Measurements from ENCODE around the gene PDIA5. TPM values are rescaled to one million over a fixed set of nuclear protein-coding genes. Genes with fewer than 3 reads are reported as not detected.
"Not testable (repeated sequence)": the region's sequence is repeated elsewhere in the genome, so short reads cannot be mapped to it uniquely, and the experiment has no call there.

Gene PDIA5
- total RNA-seq, 1 experiment from 2014 or later = 18.5 TPM

DNA sequence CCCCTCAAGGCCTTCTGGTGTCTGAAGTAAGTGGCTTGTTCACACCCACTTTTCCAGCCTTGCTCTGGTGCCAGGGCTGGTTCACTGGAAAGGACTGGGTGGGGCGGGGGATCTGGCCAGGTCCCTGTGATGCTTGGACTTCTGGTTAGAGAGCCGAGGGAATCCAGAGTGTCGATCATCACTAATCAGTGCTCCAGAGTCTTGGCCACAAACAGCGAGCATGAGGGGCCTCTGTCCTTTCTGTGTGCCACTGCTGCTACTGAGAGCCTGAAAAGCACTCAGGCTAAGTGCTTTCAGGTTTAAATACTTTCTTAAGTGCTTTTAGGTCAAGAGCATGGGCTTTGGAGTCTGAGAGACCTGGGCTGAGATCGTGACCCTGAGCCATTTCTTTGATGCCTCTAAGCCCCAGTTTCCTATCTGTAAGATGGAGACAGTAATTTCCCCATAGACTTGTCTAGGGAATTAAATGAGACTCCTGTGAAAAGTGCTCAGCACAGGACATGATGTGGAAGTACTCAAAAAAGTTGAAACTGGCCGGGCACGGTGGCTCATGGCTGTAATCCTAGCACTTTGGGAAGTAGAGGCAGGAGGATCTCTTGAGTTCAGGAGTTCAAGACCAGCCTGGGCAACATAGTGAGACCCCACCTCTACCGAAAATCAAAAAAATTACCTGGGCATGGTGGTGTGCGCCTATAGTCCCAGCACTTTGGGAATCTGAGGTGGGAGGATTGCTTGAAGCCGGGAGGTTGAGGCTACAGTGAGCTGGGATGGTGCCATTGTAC, 81.1 kb downstream of the PDIA5 start:
- DNase-seq (ENCODE audit: low spot score) = no peak

- no peak for DNase-seq (ENCODE audit: low spot score)
These were observed 81.9 kb downstream of the PDIA5 start for GRCh38 chr3:123148772-123149171.

- DNase-seq (ENCODE audit: low spot score) = no peak
These were observed 82.7 kb downstream of the PDIA5 start for GRCh38 chr3:123149525-123149924.

DNA sequence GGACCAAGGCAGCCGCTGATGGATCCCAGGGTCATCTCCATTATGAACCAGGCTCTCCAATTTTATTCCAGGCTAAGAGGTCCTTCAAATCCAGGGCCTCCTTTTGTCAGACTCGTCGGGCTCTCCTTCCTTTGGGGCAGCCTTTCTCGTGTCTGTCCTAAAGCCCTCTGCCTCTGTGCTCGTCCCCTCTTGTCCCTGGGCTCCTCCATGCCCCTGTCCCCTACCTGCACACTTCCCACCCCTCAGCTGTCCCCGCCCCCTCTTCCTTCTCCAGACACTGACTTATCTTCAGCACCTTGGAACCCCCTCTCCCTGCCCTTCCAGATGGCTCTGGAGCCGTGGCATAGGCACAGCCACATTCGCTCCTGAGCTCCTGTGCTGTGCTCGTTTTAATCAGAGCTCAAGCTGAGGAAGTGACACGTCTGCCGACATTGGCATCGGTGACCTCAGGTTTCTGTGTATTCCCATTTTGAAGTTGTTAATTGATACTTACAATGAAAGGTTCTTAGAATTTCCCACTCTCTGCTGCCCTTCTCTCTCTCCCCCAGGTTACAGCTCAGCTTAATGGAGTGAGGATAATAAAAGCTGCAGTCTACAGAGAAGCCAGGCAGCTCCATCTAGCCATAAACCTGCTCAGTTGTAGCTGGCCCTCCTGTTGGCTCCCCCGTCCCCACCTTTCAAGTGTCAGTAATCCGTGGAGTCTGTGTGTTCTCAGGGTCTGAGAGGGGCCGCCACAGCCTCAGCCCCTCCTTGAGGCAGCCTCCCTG, 83.8 kb downstream of the PDIA5 start:
- no peak for DNase-seq (ENCODE audit: low spot score)

DNA sequence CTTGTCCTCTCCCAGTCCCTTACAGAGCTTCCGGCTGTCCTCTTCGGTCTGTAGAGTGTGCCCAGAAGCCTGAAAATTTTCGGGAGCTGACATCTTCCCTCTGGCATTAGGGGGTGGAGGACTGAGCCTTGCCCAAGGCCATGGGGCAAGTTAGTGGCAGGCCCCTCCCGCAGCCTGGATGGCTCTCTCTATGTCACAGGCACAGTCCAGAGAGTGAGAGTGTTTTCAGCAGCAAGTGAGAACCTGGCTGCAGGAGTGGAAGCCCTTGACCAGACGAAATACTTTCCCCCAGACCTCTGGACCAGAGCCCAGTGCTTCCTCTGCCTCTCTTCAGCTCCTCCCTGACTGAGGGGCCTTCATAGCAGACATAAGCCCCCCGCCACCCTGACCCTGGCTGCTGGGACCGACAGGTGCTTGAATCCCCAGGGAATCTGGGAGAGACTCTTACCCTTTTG, 84.5 kb downstream of the PDIA5 start:
- DNase-seq (ENCODE audit: low spot score) = no peak

DNA sequence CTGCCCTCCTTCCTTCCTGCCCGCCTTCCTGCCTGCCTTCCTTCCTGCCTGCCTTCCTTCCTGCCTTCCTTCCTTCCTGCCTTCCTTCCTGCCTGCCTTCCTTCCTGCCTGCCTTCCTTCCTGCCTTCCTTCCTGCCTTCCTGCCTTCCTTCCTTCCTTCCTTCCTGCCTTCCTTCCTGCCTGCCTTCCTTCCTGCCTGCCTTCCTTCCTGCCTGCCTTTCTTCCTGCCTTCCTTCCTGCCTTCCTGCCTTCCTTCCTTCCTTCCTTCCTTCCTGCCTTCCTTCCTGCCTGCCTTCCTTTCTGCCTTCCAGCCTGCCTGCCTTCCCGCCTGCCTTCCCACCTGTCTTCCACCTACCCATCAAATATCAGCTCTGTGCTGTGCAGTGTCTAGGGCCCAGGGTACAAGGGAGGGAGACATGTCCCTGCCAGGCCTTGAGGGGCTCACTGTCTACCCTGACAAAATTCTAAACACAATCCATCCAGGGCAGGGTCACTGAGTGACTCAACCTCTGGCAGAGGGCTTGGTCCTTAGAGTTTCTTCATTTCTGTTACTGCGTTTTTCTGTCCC, 85.1 kb downstream of the PDIA5 start:
- not testable (repeated sequence) for DNase-seq (ENCODE audit: low spot score)

GRCh38 chr3:123152687-123153086, 85.9 kb downstream of the PDIA5 start:
- DNase-seq (ENCODE audit: low spot score) = no peak

DNA sequence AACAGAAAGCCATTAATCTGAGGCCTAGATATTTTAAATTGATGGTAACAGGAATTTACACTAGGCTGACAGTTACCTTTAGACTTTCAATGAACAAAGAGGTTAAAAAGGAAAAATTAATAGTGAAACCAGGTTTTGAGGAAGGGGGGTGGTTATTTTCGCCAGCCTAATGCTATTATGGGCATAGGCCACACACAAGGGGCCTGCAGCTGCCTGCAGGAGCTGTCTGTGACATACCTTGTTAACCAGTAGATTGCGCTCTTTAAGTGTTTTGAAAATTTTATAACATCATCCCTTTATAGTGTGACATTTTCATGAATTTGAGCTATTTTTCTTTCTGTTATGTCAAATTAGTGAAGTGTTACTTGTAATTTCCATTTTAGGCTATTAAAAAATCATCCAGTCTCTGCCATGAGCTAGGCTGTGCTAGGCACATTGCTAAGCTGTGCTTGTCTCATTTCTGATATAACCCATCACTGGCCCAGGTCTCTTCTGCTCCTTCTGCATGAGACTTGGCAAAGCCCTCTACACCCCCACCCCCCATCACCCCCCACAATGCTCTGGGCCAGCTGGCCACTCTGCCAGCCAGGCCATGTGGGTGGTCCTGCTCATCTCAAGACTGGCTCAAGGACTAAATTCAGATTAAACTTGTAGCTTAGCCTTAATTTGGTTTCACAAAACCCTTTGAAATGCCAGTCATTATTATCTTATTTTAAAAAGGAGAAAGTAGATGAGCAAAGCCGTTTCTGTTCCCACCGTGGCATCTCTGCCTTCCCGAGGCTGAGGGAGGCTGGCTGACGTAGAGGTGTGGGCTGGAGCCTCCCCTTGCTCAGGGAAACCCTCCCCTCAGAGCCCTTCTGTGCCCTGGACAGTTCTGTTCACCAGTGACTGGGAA, 86.5 kb downstream of the PDIA5 start:
- DNase-seq (ENCODE audit: low spot score) = no peak

- DNase-seq (ENCODE audit: low spot score) = no peak
These were observed 87.5 kb downstream of the PDIA5 start for GRCh38 chr3:123154020-123154985.

- DNase-seq (ENCODE audit: low spot score) = no peak
These were observed 88.7 kb downstream of the PDIA5 start for GRCh38 chr3:123155471-123156011.

- no peak for DNase-seq (ENCODE audit: low spot score)
These were observed 89.6 kb downstream of the PDIA5 start for GRCh38 chr3:123156276-123156995.

DNA sequence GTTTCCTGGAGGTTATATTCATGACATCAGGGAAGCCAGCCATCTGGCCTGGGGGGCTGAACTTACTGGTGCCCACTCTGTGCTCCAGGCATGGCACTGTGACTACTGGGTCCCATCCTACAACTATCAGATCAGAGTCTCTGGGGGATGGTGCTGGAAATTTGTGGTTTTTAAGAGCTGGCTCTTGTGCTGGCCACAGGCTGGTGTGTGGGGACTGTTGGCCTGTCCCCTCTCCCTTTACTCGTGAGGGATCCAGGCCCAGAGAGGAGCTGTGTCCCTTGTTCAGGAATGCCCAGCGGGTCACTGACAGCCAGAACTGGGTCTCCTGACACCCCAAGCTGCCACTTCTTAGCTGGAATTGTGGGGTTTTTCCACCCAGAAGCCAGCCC, 90.4 kb downstream of the PDIA5 start:
- no peak for DNase-seq (ENCODE audit: low spot score)

GRCh38 chr3:123157598-123158287, 90.9 kb downstream of the PDIA5 start:
- no peak for DNase-seq (ENCODE audit: low spot score)

DNA sequence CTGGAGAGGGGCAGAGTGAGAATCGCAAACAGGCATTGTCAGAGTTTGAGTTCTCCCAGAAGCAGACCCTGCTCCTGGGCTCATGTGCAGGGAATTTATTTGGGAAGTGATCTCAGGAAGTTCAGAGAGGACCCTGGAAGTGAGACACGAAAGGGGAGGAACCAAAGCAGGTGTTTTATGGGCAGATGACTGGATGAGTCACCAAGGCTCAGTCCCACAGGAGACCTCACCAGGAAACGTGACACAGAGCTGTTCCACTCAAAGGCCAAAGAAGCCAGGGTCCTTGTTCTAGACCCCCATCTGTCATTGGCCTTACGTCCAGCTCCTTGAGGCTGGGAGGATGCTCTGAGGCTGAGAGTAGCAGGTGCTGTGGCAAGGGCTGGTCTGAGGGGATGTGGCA, 91.5 kb downstream of the PDIA5 start:
- DNase-seq (ENCODE audit: low spot score) = peak; percentile 25

DNA sequence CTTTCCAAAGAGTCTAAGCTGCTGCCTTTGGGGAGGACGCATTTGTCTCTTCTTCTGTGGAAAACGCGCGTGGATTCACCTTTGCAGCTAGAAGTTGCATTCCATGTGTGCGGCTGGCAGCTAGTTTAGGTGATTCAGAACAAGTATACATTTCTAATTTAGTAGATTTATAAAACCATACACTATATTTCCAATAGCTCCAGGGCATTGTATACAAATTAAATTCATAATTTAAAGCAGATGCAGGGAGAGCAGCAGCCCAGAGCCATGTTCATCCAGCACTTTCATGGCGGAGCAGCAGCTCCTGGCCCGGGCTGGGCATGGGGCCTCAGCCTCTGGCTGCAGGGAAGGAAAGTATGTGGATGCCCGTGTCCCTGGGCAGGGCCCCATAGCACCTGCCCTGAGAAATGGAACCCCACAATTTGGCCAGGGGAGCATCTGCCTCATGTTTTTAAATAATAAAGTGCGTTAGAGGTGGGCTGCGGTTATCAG, 92.1 kb downstream of the PDIA5 start:
- no peak for DNase-seq (ENCODE audit: low spot score)

GRCh38 chr3:123159926-123160635, 93.3 kb downstream of the PDIA5 start:
- no peak for DNase-seq (ENCODE audit: low spot score)

DNA sequence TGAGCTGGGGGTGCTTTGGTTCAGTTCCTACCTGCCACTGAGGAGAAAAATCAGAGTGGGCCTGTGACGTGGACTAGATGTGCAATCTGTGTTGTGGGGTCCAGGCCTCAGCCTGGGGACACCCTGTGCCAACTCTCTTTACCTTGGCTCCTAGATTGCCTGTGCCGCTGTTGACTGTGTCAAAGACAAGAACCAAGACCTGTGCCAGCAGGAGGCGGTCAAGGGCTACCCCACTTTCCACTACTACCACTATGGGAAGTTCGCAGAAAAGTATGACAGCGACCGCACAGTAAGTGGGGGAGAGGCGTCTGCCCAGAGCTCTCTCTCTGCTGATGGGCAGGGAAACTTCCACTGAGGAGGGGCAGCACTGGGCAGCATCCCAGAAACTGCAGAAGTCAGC, 94.3 kb downstream of the PDIA5 start:
- no peak for DNase-seq (ENCODE audit: low spot score)

GRCh38 chr3:123163141-123163540, 96.3 kb downstream of the PDIA5 start:
- no peak for DNase-seq (ENCODE audit: low spot score)
